Activated CD8-positive, alpha-beta memory T cell treated with anti-CD3 and anti-CD28 coated beads for 36 hours (primary cell): ENCODE results near the gene ASIC2. TPM values are rescaled to one million over a fixed set of nuclear protein-coding genes. Genes with fewer than 3 reads are reported as not detected.

ENCODE experiments used
- CTCF ChIA-PET: fragments of 350-600 bp; sonication (Branson Sonifier 250); formaldehyde crosslinking; loops from one replicate; lab custom pipeline; 2021; ENCODE audit warnings: antibody characterized with exemption; lab: Charles Lee
- POLR2A ChIA-PET: fragments of 350-600 bp; sonication (Branson Sonifier 250); formaldehyde crosslinking; loops from one replicate; lab custom pipeline; 2021; ENCODE audit warnings: antibody characterized with exemption; lab: Charles Lee
- total RNA-seq, 2 experiments: library from RNA; stranded (reverse); gene quantifications; one replicate each; pipeline ENCODE4 v1.2.3, GENCODE V29; 2021

ASIC2 gene
- total RNA-seq, 2 experiments from 2014 or later: not detected

GRCh38 chr17:33127706-33128105 lies 165.4 kb downstream of the ASIC2 start:
- CTCF ChIA-PET: no interaction called here
- POLR2A ChIA-PET: no interaction called here

GRCh38 chr17:33126086-33126485 lies 167.0 kb downstream of the ASIC2 start:
- ChIA-PET CTCF (no interaction called here), POLR2A (no interaction called here)

- ChIA-PET POLR2A (no interaction called here), CTCF (no interaction called here)
Measured at GRCh38 chr17:33125552-33125950, 167.5 kb downstream of the ASIC2 start.

GRCh38 chr17:33124871-33125551 lies 168.1 kb downstream of the ASIC2 start:
- CTCF ChIA-PET: no interaction called here
- POLR2A ChIA-PET: no interaction called here

GRCh38 chr17:33124185-33124584 lies 168.9 kb downstream of the ASIC2 start:
- POLR2A ChIA-PET: no interaction called here
- CTCF ChIA-PET: no interaction called here

GRCh38 chr17:33121756-33122155 lies 171.3 kb downstream of the ASIC2 start:
- CTCF ChIA-PET: no interaction called here

GRCh38 chr17:33121272-33121671 lies 171.8 kb downstream of the ASIC2 start:
- ChIA-PET POLR2A (no interaction called here), CTCF (no interaction called here)

More at GRCh38 chr17:33121756-33122155, 171.3 kb downstream of the ASIC2 start:
- POLR2A ChIA-PET: no interaction called here

GRCh38 chr17:33120103-33120502 lies 173.0 kb downstream of the ASIC2 start:
- CTCF ChIA-PET: no interaction called here
- POLR2A ChIA-PET: no interaction called here

GRCh38 chr17:33118391-33119075 lies 174.6 kb downstream of the ASIC2 start:
- ChIA-PET CTCF (interaction anchor here (0.6 kb wide), 1 partner anchor 704 kb away, joined by 3 read pairs; no protein-coding TSS in a partner anchor), POLR2A (no interaction called here)

- CTCF ChIA-PET: no interaction called here
- POLR2A ChIA-PET: no interaction called here
Measured at GRCh38 chr17:33116021-33116551, 177.0 kb downstream of the ASIC2 start.

- ChIA-PET POLR2A (no interaction called here), CTCF (no interaction called here)
Measured at GRCh38 chr17:33115366-33115765, 177.7 kb downstream of the ASIC2 start.

GRCh38 chr17:33113991-33114370 lies 179.1 kb downstream of the ASIC2 start:
- ChIA-PET POLR2A (no interaction called here), CTCF (no interaction called here)

- CTCF ChIA-PET: no interaction called here
- POLR2A ChIA-PET: no interaction called here
Measured at GRCh38 chr17:33113276-33113990, 179.7 kb downstream of the ASIC2 start.

GRCh38 chr17:33112763-33113162 lies 180.3 kb downstream of the ASIC2 start:
- ChIA-PET CTCF (no interaction called here), POLR2A (no interaction called here)

- ChIA-PET POLR2A (no interaction called here), CTCF (no interaction called here)
Measured at GRCh38 chr17:33109336-33110072, 183.6 kb downstream of the ASIC2 start.

- ChIA-PET CTCF (no interaction called here), POLR2A (no interaction called here)
Measured at GRCh38 chr17:33106525-33107165, 186.4 kb downstream of the ASIC2 start.

- CTCF ChIA-PET: no interaction called here
Measured at GRCh38 chr17:33105911-33106310, 187.2 kb downstream of the ASIC2 start.

GRCh38 chr17:33099906-33100305 lies 193.2 kb downstream of the ASIC2 start:
- POLR2A ChIA-PET: no interaction called here
- CTCF ChIA-PET: no interaction called here

More at GRCh38 chr17:33105911-33106310, 187.2 kb downstream of the ASIC2 start:
- POLR2A ChIA-PET: no interaction called here

GRCh38 chr17:33099252-33099651 lies 193.8 kb downstream of the ASIC2 start:
- POLR2A ChIA-PET: no interaction called here
- CTCF ChIA-PET: no interaction called here
